Measurements from ENCODE around the gene ANKRD42.

The ANKRD42 gene

DNA sequence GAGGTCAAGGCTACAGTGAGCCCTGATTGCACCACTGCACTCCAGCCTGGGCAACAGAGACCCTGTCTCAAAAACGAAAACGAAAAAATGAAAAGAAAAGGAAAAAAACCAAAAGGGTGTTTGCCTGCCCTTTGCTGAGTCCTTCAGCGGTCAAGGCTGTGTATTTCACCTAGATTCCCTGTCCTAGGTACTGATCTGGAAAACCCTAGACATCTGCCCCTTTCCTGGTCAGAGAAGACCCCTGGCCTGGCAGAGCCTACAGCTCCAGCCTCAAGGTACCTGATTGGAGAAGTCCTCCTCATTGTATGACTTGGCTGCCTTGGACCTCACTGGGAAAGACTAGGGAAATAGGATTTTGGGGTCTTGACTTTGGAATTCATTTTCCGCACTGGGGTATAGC lies 100.7 kb downstream of the ANKRD42 start:
- no peak for DNase-seq
